HG03442 (cell line): ENCODE measurements around the gene MKI67.

Experiments
- ATAC-seq: cut with Tn5 transposase; IDR thresholded peaks from one replicate; pipeline ENCODE4 v1.9.1; 2021; ENCODE audit warnings: mild to moderate bottlenecking, moderate library complexity; ENCODE audit not compliant: unreplicated experiment

MKI67 gene

GRCh38 chr10:128086003-128086863, 40.0 kb downstream of the MKI67 start:
- no peak for ATAC-seq

- no peak for ATAC-seq
Measured at GRCh38 chr10:128084991-128085390, 41.2 kb downstream of the MKI67 start.

GRCh38 chr10:128084364-128084763, 41.9 kb downstream of the MKI67 start:
- ATAC-seq = no peak

- no peak for ATAC-seq
Measured at GRCh38 chr10:128083191-128083895, 42.9 kb downstream of the MKI67 start.

GRCh38 chr10:128081720-128082119, 44.5 kb downstream of the MKI67 start:
- no peak for ATAC-seq

GRCh38 chr10:128081222-128081621, 45.0 kb downstream of the MKI67 start:
- no peak for ATAC-seq

- no peak for ATAC-seq
Measured at GRCh38 chr10:128080641-128081040, 45.6 kb downstream of the MKI67 start.

GRCh38 chr10:128080231-128080630, 46.0 kb downstream of the MKI67 start:
- no peak for ATAC-seq

GRCh38 chr10:128078136-128078969, 47.9 kb downstream of the MKI67 start:
- no peak for ATAC-seq

GRCh38 chr10:128077155-128077875, 48.9 kb downstream of the MKI67 start:
- no peak for ATAC-seq

- no peak for ATAC-seq
Measured at GRCh38 chr10:128074589-128074988, 51.6 kb downstream of the MKI67 start.

- no peak for ATAC-seq
Measured at GRCh38 chr10:128073890-128074289, 52.3 kb downstream of the MKI67 start.

- no peak for ATAC-seq
Measured at GRCh38 chr10:128072941-128073645, 53.1 kb downstream of the MKI67 start.

GRCh38 chr10:128072046-128072445, 54.2 kb downstream of the MKI67 start:
- ATAC-seq = no peak

GRCh38 chr10:128071417-128071782, 54.8 kb downstream of the MKI67 start:
- ATAC-seq = no peak

GRCh38 chr10:128070721-128071416, 55.4 kb downstream of the MKI67 start:
- no peak for ATAC-seq

- no peak for ATAC-seq
Measured at GRCh38 chr10:128070161-128070560, 56.1 kb downstream of the MKI67 start.

- ATAC-seq = peak; percentile 41
Measured at GRCh38 chr10:128069351-128070051, 56.7 kb downstream of the MKI67 start.
